Ecto neural progenitor cell (in vitro differentiated cells): ENCODE measurements around the gene POF1B.
"Not testable (repeated sequence)": the region's sequence is repeated elsewhere in the genome, so short reads cannot be mapped to it uniquely, and the experiment has no call there.

ENCODE experiments used
- DNase-seq: peaks from one replicate; pipeline ENCODE4 v3.0.0-alpha.2; 2018; ENCODE audit warnings: low spot score

Gene POF1B, protein sequence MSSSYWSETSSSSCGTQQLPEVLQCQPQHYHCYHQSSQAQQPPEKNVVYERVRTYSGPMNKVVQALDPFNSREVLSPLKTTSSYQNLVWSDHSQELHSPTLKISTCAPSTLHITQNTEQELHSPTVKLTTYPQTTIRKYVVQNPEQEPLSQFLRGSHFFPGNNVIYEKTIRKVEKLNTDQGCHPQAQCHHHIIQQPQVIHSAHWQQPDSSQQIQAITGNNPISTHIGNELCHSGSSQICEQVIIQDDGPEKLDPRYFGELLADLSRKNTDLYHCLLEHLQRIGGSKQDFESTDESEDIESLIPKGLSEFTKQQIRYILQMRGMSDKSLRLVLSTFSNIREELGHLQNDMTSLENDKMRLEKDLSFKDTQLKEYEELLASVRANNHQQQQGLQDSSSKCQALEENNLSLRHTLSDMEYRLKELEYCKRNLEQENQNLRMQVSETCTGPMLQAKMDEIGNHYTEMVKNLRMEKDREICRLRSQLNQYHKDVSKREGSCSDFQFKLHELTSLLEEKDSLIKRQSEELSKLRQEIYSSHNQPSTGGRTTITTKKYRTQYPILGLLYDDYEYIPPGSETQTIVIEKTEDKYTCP

DNA sequence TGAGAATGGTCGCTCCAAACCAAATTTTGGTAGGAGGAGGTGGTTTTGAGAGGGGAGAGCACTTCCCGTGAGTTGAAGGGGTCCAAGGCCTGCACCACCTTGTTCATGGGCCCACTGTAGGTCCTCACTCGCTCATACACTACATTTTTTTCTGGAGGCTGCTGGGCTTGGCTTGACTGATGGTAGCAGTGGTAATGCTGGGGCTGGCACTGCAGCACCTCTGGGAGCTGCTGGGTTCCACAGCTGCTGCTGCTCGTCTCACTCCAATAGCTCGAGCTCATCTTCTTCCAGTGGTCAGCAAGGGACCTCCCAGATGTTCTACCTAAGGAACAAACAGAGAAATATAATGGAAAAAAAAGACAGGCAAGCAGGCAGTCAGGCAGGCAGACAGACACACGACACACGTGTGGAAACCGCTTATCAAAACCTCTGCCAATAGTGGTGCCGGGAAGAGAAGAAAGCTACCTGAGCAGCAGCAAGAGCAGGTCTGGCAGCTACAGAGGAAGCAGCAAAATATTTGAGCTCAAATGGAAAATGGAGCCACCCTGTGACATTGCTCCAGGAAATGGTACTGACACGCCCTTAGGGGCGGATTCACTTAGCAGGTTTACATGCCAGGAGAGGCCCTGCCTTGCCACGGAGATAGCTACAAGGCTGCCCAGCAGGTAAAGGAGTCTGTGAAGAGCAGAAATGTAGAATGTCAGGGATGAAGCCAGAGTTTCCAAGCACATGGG, at the start of gene POF1B:
POF1B (minus strand) TSS at position 492 of the 734 bp plus-strand sequence; CDS start at position 281, 211 bp downstream.
- DNase-seq, result no peak

DNA sequence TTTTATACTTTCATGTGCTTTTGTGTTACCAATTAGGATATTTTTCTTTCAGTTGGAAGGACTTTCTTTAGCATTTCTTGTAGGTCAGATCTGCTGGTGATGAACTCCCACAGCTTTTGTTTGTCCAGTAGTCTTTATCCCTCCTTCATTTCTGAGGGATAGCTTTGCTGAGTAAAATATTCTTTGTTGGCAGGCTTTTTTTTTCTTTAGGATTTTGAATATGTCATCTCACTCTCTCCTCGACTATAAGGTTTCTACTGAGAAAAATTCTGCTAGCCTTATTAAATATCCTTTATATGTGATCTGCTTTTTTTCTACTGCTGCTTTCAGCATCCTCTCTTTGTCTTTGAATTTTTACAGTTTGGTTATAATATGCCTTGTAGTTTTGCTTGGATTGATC, 49.6 kb upstream of the POF1B start:
- DNase-seq, result no peak

DNA sequence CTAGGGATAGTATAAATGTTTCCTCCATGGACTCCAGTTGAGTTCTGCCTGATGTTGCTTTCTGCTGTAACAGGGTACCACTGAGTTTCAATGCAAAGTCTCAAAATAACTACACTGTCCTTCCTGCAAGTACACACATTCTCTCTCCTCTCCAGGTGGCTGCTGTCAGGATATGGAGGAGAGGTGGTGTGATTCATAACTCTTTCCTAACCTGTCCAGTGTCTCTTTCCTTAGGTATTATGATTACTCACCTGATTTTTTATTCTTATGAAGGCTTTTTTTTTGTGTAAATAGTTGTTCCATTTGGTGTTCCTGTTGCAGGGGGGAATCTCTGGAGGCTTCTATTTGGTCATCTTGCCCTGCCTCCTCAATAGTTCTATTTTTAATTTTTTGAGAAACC, 39.8 kb upstream of the POF1B start:
- DNase-seq, result no peak

DNA sequence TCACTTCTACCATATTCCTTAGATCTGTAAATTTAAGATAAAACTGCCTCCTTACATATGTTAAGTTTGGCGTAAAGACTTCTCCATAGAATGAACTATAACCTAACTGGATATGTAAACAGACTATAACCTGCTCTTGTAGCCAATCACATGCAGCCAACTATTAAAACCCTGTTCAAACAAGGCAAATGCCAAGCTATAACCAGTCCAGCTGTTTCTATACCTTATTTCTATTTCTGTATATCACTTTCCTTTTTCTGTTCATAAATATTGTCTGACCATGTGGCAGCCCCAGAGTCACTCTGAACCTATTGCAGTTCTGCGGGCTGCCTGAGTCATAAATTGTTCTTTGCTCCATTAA, 12.4 kb upstream of the POF1B start:
- no peak for DNase-seq

DNA sequence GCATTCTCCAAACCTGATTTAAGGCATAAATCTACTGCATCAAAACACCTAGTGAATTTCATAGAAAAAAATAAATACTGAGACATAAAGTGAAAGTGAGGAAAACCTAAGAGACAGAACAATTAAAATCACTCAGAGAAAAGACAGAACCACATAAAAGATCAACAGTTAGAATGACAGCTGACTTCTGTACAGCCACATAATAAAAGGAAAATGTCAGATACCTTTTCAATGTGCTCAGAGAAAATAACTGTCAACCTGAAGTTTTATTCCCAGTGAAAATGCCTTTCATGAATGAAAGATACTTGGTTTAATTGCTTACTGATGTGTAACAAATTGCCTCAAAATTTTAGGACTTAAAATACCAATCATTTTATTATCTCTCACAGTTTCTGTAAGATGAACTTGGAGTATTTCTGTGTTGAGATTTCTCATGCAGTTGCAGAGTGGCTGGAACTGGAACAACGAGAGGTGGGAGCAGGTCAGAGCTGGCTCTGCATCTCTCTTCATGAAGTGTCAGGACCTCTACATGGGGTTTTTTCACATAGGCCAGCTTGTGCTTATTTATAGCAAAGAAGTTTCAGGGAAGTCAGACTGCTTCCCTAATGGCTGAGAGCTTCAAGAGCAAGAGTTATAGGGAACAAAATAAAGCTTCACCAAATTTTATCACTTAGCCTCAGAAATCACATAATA, 11.9 kb upstream of the POF1B start:
- no peak for DNase-seq

DNA sequence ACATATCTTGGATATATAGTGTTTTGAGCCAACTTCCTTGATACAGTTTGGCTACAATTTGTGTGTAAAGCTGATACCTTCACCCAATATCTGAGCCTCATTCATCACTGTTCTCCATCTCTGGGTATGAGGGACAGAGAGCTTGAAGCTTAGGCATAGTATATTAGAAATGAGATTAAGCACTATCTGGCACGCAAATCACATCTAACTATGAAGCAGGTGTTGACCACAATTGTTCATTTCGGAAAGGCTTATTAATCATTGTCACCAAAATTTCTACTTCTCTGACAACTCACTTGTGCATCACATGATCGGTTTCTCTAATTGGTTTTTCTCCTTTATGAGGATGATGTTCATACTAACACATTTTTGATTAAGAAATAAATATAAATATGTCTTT, 2.1 kb upstream of the POF1B start:
- no peak for DNase-seq

DNA sequence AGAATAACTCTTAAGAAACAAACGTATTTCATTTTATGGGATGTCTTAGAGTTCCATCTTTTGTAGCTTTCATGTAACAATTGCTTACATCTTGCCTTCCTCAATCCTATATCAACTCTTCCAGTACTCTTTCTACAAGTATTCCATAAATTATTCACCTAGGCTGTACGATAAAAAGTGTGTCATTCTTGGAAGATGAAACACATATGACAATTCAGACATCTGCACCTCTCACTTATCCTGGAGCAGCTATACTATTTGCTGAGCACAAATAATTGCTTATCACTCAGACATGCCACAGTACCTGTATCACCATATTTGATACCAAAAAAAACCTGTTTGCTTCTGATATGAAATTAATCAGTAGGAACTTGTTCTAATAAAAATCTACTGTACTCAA, 1.0 kb downstream of the POF1B start:
- DNase-seq, result no peak

DNA sequence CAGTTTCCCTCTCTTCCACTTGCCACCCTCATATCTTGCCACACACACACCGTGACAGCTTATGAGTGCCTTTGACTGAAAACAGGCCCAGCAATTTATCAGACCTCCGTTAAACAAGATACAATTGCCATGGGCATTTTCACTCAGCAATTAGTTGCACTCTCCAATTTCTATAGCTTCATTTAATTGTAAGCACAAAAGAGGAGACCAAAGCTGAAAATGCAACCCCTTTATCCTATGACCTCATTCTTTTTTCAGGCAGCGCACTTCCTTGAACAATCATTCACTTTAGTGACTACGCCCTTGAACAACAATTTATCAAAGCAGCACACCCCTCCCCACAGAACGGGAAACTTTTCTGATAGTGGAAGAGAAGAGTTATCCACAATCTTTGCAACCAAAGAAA, 4.1 kb downstream of the POF1B start:
- DNase-seq, result no peak

DNA sequence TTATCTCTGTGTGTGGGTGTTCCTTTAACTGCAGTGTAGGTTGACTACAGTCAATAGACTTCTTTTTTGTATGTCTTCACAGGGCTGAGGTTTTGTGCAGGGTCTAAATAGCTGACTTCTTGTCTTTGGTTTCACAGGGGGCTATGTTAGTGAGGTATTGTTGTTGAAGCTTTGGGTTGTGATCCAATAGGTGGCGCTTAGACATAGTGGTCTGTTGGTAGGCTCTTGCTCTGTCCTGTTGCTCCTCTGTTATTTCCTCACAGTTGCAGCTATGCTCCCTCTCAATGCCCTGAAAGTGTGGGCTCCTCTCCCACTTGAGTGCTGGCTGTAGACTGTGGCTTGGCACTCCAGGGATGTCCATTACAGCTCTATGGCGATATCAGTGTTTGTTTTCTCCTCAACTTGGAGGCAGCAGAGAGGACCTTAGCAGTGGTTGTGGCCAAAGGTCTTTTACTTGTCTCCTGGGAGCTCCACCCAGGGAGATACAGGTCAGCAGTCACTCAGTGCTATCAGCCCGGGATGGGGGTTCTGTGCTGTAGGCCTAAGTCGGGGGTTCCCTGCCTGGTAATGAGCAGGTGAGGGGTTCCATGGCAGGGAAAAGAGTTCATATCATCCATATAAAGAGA, 14.0 kb downstream of the POF1B start:
- DNase-seq, result peak; percentile 30

DNA sequence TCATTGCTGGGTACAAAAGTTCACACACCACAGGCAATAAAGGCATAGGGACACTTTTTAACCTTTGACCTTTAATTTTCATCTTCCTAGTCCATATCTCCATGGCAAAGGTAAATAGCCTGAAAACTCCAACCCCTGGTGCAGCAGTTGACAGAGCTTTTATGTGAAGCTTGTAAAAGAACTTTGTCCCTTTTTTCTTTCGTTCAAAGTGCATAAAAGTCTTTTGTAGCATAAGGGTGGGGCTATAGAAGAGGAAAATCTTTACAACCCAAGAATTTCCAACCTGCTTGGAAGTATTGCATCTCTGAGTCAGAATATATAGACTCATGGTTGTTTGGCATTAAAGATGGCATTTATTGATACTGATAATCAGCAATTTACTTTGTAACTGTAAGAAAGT, 20.4 kb downstream of the POF1B start:
- no peak for DNase-seq

DNA sequence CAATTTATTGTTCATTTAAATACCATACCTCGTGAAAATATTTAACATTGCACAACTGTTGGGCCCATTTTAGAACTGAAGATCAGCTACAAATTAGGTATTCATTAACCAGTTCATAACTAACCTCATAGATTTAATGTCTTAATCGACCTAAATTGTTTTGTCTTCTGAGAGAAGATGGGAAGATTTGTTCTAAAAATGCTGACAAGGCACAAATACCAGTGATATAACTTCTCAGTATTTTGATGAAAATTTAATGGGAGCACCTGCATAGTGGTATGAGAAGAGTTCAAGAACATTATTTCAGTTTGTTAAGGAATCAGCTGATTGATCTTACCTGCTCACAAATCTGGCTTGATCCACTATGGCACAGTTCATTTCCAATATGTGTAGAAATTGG, 33.9 kb downstream of the POF1B start:
- DNase-seq, result no peak

DNA sequence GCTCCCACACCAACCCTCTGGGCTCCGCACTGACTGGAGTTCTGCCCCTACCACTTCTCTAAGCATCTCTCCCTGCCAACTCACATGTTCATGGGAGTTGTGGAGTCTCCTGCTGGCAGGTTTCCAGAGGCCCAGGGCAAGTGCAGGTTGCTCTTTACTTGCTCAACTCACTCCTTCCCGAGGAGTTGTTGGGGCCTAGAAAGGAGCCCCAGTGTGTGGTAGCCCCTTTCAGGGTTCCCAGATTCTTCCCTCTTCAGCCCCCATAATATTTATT, 52.5 kb downstream of the POF1B start:
- no peak for DNase-seq

DNA sequence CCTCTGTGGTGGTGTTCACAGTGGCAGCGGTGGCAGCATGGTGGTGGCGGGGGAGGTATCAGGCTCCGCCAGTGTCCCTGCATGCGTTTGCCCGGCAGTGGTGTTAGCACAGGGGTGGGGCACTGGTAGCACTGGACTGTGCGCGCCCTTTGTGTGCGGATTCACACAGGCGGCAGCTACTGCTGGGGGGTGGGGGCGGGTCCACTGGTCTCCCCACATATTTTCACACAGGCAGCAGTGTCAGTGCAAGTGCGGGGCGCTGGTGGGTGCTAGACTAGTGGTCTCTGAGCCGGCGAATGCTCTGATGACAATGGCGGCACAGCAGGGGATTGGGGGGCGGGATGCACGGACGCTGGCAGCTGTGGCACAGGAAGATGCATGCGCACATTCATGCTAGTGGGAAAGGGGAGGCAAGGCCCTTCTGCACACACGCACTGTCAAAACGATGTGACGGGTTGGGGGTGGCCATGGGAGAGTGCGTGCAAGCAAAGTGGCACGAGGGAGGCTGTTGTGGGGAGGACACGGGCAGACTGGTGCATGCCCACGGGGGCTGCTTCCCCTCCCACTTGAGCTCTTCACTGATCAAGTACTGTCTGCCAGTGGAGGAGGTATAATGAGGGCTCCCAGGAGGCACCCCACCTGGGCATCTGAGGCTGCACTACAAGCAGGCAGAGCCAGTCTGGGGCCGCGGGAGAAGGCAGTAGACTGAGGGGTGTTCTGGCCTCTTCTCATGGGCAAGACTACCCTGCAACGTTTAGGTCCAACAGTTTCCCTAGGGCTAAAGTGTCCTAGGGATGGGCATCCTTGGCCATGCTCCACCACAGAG, 53.0 kb downstream of the POF1B start:
- no peak for DNase-seq

DNA sequence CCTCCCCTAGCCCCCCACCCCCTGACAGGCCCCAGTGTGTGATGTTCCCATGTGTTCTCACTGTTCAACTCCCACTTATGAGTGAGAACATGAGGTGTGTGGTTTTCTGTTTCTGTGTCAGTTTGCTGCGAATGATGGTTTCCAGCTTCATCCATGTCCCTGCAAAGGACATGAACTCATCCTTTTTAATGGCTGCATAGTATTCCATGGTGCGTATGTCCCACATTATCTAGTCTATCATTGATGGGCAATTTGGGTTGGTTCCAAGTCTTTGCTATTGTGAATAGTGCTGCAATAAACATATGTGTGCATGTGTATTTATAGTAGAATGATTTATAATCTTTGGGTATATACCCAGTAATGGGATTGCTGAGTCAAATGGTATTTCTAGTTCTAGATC, 68.1 kb downstream of the POF1B start:
- not testable (repeated sequence) for DNase-seq

DNA sequence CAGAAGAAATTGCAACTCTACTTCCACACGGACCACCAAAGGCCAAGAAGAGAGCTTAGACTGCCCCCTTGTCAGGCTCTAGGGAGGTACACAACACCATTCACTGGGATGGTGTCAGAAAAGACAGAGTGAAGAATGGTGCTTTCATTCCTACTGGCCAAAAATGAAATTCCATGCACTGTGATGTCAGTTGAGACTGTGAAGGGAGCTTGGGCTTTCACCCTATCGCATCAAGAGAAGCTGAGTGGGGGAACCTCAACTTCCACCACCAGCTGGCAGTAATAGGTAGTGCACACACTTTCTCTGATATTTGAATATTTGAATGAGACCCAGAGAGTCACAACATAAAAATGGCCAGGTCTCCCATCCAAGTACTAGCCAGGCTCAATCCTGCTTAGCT, 69.7 kb downstream of the POF1B start:
- DNase-seq, result no peak

DNA sequence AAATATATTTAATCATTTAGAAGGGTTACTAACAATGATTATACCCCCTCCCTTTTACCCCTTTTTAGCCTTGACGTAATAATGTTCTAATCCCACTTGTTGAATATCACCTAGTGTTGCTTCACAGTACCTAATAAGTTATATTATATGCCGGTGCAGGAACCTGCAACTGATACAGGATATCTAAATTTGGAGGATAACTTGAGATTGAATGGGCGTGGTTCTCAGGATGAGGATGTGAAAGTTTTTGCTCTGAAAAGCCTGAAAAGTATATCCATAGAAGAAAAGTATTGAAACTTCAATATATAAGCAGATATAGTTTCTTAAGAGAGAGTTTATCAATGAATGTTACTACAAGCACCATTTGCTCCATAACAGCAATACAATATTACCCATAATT, 75.9 kb downstream of the POF1B start:
- no peak for DNase-seq

DNA sequence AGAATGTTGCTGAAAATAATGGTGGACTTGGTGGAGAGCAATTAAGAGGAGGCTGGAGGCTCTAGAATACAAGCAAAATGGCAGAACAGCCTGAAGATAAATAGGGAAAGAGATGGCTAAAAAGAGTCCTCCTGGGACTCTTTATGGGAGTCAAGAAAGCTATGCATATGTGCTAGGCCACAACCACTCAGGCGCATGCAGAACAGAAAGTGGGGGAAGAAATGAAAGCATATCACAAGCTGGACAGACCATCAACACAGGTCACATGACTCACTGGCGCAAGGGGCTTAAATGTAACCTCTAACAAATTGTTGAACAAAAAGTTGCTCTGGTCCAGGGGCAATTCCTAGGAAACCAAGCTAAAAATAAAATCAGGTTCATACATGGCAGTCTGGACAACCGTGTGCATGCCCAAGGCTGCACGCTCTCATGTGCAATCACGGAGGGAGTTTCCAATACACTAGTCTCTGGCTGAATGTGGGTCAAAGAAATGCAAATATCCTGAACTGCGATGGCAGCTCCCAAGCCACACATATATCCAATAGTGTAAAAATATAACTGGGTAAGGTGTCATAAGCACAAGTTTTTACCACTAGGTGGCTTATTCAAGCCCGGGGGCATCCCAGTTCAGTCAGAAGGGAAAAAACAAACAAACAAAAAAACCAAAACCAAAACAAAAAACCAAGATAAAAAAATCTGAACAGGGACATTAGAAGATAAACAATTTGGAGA, 90.3 kb downstream of the POF1B start:
- DNase-seq, result no peak

DNA sequence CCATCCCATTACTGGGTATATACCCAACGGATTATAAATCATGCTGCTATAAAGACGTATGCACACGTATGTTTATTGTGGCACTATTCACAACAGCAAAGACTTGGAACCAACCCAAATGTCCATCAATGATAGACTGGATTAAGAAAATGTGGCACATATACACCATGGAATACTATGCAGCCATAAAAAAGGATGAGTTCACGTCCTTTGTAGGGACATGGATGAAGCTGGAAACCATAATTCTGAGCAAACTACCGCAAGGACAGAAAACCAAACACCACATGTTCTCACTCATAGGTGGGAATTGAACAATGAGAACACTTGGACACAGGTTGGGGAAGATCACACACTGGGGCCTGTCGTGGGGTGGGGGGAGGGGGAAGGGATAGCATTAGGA, 94.2 kb downstream of the POF1B start:
- DNase-seq, result not testable (repeated sequence)

DNA sequence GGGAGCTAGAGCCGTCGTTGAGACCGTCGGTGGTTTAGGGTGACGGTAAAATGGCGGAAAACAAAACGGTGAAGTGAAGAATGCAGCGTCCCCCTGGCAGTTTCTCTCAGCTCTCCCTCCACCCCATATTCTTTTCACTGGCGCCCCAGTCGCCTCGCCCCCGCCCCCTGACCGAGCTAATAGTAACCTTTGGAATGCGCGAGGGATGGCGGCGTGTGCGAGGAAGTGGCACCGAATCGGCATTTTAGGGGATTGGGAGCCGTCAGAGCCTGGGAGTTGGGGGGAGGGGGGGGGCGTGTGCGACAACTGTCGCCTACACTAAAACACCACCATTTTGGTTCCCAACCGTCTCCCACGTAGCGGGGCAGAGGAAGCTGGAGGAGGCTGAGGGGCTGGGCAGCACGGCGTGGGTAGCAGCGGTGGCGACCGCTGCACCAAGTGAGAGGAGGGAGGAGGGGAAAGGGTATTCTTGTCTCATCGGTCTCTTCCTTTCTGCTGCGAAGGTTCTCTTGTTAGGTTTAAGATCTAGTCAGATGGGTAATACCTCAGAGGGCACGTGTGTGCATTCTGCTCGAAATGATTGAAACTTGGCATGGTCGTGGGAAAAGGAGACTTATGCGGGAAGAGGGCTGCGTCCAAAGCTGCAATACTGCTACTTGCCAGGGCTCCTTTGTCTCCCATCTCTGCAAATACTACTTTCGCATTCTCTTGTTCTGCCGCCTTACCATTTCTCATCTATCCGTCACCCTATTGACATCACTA, 134.8 kb downstream of the POF1B start:
- peak; percentile 55 for DNase-seq
